ENCODE results near the gene VPS52. TPM values are rescaled to one million over a fixed set of nuclear protein-coding genes. Genes with fewer than 3 reads are reported as not detected.

Gene VPS52
- total and polyA plus RNA-seq, 9 of the 15 experiments (the other 6 are each of a cell fraction or from before 2014, with no cell fraction given) = 24.4 to 103 (median 40.2) TPM

DNA sequence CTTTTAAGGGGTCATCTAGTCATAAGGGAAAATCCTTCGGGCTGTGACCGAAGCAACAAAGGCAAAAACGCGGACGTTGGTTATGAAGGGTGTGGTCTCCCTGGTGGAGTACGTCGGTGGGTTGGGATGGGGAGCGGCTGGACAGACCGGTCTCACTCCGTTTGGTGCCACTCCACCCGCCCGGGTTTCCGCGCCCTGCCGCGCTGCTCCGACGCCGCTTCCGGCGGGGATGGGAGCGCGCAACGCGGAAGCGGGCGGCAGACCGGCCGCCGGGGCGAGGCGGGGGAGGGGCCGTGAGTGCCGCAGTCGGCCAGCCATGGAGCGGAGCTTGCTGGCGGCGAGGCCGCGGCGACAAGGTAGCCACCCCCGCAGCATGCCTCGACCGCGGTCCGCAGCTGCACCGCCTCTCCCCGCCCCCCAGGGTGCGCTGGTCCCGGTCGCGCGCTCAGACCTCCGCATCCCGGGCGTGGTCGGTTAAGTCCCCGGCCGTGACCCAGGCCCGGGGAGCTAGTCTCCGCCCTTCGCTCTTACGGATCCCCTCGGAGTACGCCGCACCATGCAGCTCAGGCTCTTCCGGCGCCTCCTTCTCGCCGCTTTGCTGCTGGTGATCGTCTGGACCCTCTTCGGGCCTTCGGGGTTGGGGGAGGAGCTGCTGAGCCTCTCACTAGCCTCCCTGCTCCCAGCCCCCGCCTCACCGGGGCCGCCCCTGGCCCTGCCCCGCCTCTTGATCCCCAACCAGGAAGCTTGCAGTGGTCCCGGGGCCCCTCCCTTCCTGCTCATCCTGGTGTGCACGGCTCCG, 5.4 kb upstream of the VPS52 start, which contains the start of gene B3GALT4 (continued):
- TF ChIP-seq FOXK2 (conservative IDR thresholded peaks at IDR 0.05 in 1 of 2, IDR thresholded peaks at IDR 0.05 in 1 of 2; ENCODE audit: low read depth in 2 of 2) (no peak), ZNF232 (CRISPR knock-in tag; IDR thresholded peaks at IDR 0.05) (no peak), WHSC1 (IDR thresholded peaks at IDR 0.05; ENCODE audit: low read length) (no peak), MITF (IDR thresholded peaks at IDR 0.05) (peak; percentile 67), KLF13 (tag; IDR thresholded peaks at IDR 0.05; ENCODE audit: borderline replicate concordance, low read depth) (peak; percentile 84; the same call in 1 of the 2 replicates), BRD9 (IDR thresholded peaks at IDR 0.05; ENCODE audit: low read depth, partially characterized antibody) (no peak), ZNF644 (tag; IDR thresholded peaks at IDR 0.05; ENCODE audit: low read depth) (no peak), ZNF121 (CRISPR knock-in tag; conservative IDR thresholded peaks at IDR 0.05) (no peak), ZFX (CRISPR knock-in tag; IDR thresholded peaks at IDR 0.05) (peak; percentile 84), ZNF143 (CRISPR knock-in tag; IDR thresholded peaks at IDR 0.05) (no peak; the same call in 1 of the 2 replicates), NR2F6 (CRISPR knock-in tag; IDR thresholded peaks at IDR 0.05) (no peak), TSHZ1 (CRISPR knock-in tag; IDR thresholded peaks at IDR 0.05) (no peak), MYBL2 (IDR thresholded peaks at IDR 0.05; ENCODE audit: low read depth) (no peak), MYBL2 (CRISPR knock-in tag; IDR thresholded peaks at IDR 0.05; ENCODE audit: borderline replicate concordance) (no peak), GTF2A2 (tag; IDR thresholded peaks at IDR 0.05) (no peak), CBX3 (IDR thresholded peaks at IDR 0.05; ENCODE audit: borderline replicate concordance in 1 of 2, low read length in 2 of 2) (peak in 1 of 2 experiments; percentile 82; a peak in 1 of 3 replicates), ZNF449 (CRISPR knock-in tag; IDR thresholded peaks at IDR 0.05) (no peak), KAT2B (IDR thresholded peaks at IDR 0.05; ENCODE audit: low read depth, low read length) (no peak), RBM14 (IDR thresholded peaks at IDR 0.05; ENCODE audit: borderline replicate concordance, insufficient read depth, low read depth, low read length) (peak; percentile 54; the same call in 1 of the 2 replicates), ATF2 (CRISPR knock-in tag; IDR thresholded peaks at IDR 0.05) (no peak)
